Left renal pelvis (tissue), 4 donors: ENCODE measurements around the gene CSAG3. TPM values are rescaled to one million over a fixed set of nuclear protein-coding genes. Genes with fewer than 3 reads are reported as not detected.
"Not testable (repeated sequence)": the region's sequence is repeated elsewhere in the genome, so short reads cannot be mapped to it uniquely, and the experiment has no call there.

Experiments used
- DNase-seq, 4 donors: peaks; one replicate each; pipeline ENCODE4 v3.0.0-alpha.2; 2013; ENCODE audit warnings: low read depth in 4 of 4, low spot score in 3 of 4
- polyA plus RNA-seq, 4 donors: library from polyadenylated mRNA; unstranded; fragments of 120-200 nt; gene quantifications; one replicate each; pipeline ENCODE4 v1.2.1, GENCODE V29; 2013; ENCODE audit not compliant: insufficient read length in 4 of 4

CSAG3 gene
- polyA plus RNA-seq = not detected

GRCh38 chrX:152758918-152759317 is at the start of gene CSAG3:
TSS of gene CSAG3 (plus strand) at chrX:152759218.
- not testable (repeated sequence) for DNase-seq

GRCh38 chrX:152713195-152713594 is 45.8 kb upstream of the CSAG3 start:
- not testable (repeated sequence) for DNase-seq

GRCh38 chrX:152713815-152714787 is 44.9 kb upstream of the CSAG3 start, which contains the start of gene MAGEA2B:
TSS of gene MAGEA2B (plus strand) at chrX:152714628. CDS start at chrX:152717107, 2,479 bp downstream.
- DNase-seq = not testable (repeated sequence)

- no peak for DNase-seq
Measured at GRCh38 chrX:152725409-152725808, 33.6 kb upstream of the CSAG3 start.

GRCh38 chrX:152733261-152733975 is 25.6 kb upstream of the CSAG3 start, which contains the start of the genes CSAG1 and MAGEA12:
TSS of gene CSAG1 (minus strand) at chrX:152733721. CDS start at chrX:152732460, 1,261 bp downstream.
TSS of gene MAGEA12 (plus strand) at chrX:152733757. CDS start at chrX:152736162, 2,405 bp downstream.
- no peak for DNase-seq

- not testable (repeated sequence) for DNase-seq
Measured at GRCh38 chrX:152734143-152734858, 24.7 kb upstream of the CSAG3 start.

GRCh38 chrX:152735101-152735500 is 23.9 kb upstream of the CSAG3 start:
- no peak for DNase-seq

- no peak for DNase-seq
Measured at GRCh38 chrX:152735860-152736511, 23.0 kb upstream of the CSAG3 start.

GRCh38 chrX:152736528-152736927 is 22.5 kb upstream of the CSAG3 start:
- not testable (repeated sequence) for DNase-seq

- DNase-seq = no peak
Measured at GRCh38 chrX:152738560-152738959, 20.5 kb upstream of the CSAG3 start.

GRCh38 chrX:152753686-152754650 is 5.0 kb upstream of the CSAG3 start, which contains the start of gene MAGEA2:
TSS of gene MAGEA2 (minus strand) at chrX:152753842. CDS start at chrX:152751363, 2,479 bp downstream.
- DNase-seq = not testable (repeated sequence)

- DNase-seq = not testable (repeated sequence)
Measured at GRCh38 chrX:152754871-152755270, 4.1 kb upstream of the CSAG3 start.

- not testable (repeated sequence) for DNase-seq
Measured at GRCh38 chrX:152759544-152759943, 526 bp downstream of the CSAG3 start.

- not testable (repeated sequence) for DNase-seq
Measured at GRCh38 chrX:152761582-152761981, 2.6 kb downstream of the CSAG3 start.

- not testable (repeated sequence) for DNase-seq
Measured at GRCh38 chrX:152766562-152766961, 7.5 kb downstream of the CSAG3 start.

- DNase-seq = not testable (repeated sequence)
Measured at GRCh38 chrX:152769549-152770289, 10.7 kb downstream of the CSAG3 start, which contains the start of gene MAGEA6. TSS of gene MAGEA6 (minus strand) at chrX:152769689. CDS start at chrX:152767650, 2,039 bp downstream.

- not testable (repeated sequence) for DNase-seq
Measured at GRCh38 chrX:152787062-152787461, 28.0 kb downstream of the CSAG3 start.

GRCh38 chrX:152798945-152799344 is 39.9 kb downstream of the CSAG3 start:
- DNase-seq = no peak
